HCT116 (cell line): ENCODE results near the gene CYBRD1. TPM values are rescaled to one million over a fixed set of nuclear protein-coding genes. Genes with fewer than 3 reads are reported as not detected.

Experiments
- ATAC-seq: fragments of 200-7000 bp; cut with Tn5 transposase; 2 replicates; pipeline ENCODE4 v1.9.1; 2020; ENCODE audit warnings: mild to moderate bottlenecking, moderate library complexity
- BruUV-seq: library from RNA; stranded (reverse); fragments of 400-500 nt; replicated peaks from 2 replicates; lab custom pipeline; 2021; lab: Mats Ljungman, UMichigan
- CTCF ChIA-PET: fragments of 300-600 bp; sonication (Branson Sonifier 250); formaldehyde crosslinking; loops from one replicate; lab custom pipeline; 2021; ENCODE audit warnings: antibody characterized with exemption; lab: Charles Lee
- POLR2A ChIA-PET: fragments of 300-600, 350-600 bp; sonication (Branson Sonifier 250); formaldehyde crosslinking; loops from one replicate; lab custom pipeline; 2021; ENCODE audit warnings: antibody characterized with exemption; lab: Charles Lee
- RAD21 ChIA-PET, 2 experiments: fragments of 300-600 bp; sonication (Branson Sonifier 250); formaldehyde crosslinking; loops; one replicate each; lab custom pipeline; 2023; ENCODE audit warnings: low total read pairs in 2 of 2; ENCODE audit not compliant: uncharacterized antibody in 2 of 2, unreplicated experiment in 2 of 2, low non-redundant PET in 1 of 2; lab: Charles Lee
- DNase-seq: peaks from one replicate; pipeline ENCODE4 v3.0.0-alpha.2; 2010; ENCODE audit warnings: low read depth, low spot score
- H2AFZ ChIP-seq: fragments of 200-600 bp; shearing (Covaris generic), sonication (generic); 2 replicates; pipeline ENCODE4 v1.6.1; 2017; ENCODE audit warnings: low read depth, mixed run types, mixed read lengths, antibody characterized with exemption, low read length; ENCODE audit not compliant: poor library complexity, severe bottlenecking
- H3K27ac ChIP-seq: 2 replicates; pipeline ENCODE4 v1.5.1; 2012; ENCODE audit warnings: low read depth, low read length
- H3K27me3 ChIP-seq: fragments of 200-600 bp; sonication (generic); 2 replicates; pipeline ENCODE4 v1.6.1; 2016; ENCODE audit warnings: mixed run types, low read length, mixed read lengths; ENCODE audit not compliant: insufficient read depth
- H3K36me3 ChIP-seq, 2 experiments: fragments of 200-500 bp in 1 of 2; fragments of 200-600 bp in 1 of 2; sonication (Bioruptor generic) in 1 of 2; sonication (generic) in 1 of 2; 2 replicates each; pipeline versions ENCODE4 v1.5.1 to v1.6.1; 2014 to 2016; ENCODE audit warnings: low read length in 2 of 2, inconsistent platforms in 1 of 2, mixed read lengths in 1 of 2, mixed run types in 1 of 2; ENCODE audit not compliant: insufficient read depth in 2 of 2, control insufficient read depth in 1 of 2
- H3K4me1 ChIP-seq, 2 experiments: fragments of 200-600 bp in 1 of 2; sonication (generic) in 1 of 2; 2 replicates each; pipeline versions ENCODE4 v1.5.1 to v1.6.1; 2012 to 2017; ENCODE audit warnings: low read length in 2 of 2, inconsistent platforms in 1 of 2, mild to moderate bottlenecking in 1 of 2, mixed read lengths in 1 of 2, mixed run types in 1 of 2, moderate library complexity in 1 of 2; ENCODE audit not compliant: insufficient read depth in 2 of 2, control insufficient read depth in 1 of 2
- H3K4me2 ChIP-seq: fragments of 200-600 bp; sonication (generic); 2 replicates; pipeline ENCODE4 v1.6.1; 2017; ENCODE audit warnings: mixed run types, low read length, mixed read lengths
- H3K4me3 ChIP-seq, 2 experiments: fragments of 200-600 bp in 1 of 2; sonication (generic) in 1 of 2; replicated peaks in 1 of 2; 2 replicates each; pipeline ENCODE4 v1.5.1; 2011 to 2016; ENCODE audit warnings: low read length in 2 of 2, control low read depth in 1 of 2, low read depth in 1 of 2, mild to moderate bottlenecking in 1 of 2, mixed read lengths in 1 of 2, mixed run types in 1 of 2
- H3K79me2 ChIP-seq: fragments of 200-600 bp; sonication (generic); 2 replicates; pipeline ENCODE4 v1.6.1; 2017; ENCODE audit warnings: mild to moderate bottlenecking, mixed run types, low read length, moderate library complexity, mixed read lengths; ENCODE audit not compliant: insufficient read depth
- H3K9ac ChIP-seq: fragments of 200-600 bp; sonication (generic); 2 replicates; pipeline ENCODE4 v1.6.1; 2016; ENCODE audit warnings: low read length, mixed read lengths
- H3K9me2 ChIP-seq: fragments of 200-600 bp; sonication (generic), shearing (Covaris generic); 2 replicates; pipeline ENCODE4 v1.6.1; 2017; ENCODE audit warnings: mixed run types, mild to moderate bottlenecking, moderate library complexity; ENCODE audit not compliant: insufficient read depth
- H3K9me3 ChIP-seq, 2 experiments: fragments of 200-500 bp in 1 of 2; fragments of 200-600 bp in 1 of 2; sonication (Bioruptor generic) in 1 of 2; sonication (generic) in 1 of 2; 2 replicates each; pipeline ENCODE4 v1.6.1; 2014 to 2017; ENCODE audit warnings: low read length in 2 of 2, mixed read lengths in 2 of 2, inconsistent platforms in 1 of 2, low read depth in 1 of 2, mild to moderate bottlenecking in 1 of 2, mixed run types in 1 of 2, moderate library complexity in 1 of 2; ENCODE audit not compliant: control insufficient read depth in 1 of 2, insufficient read depth in 1 of 2
- H4K20me1 ChIP-seq: fragments of 200-600 bp; sonication (generic), shearing (Covaris generic); 2 replicates; pipeline ENCODE4 v1.6.1; 2017; ENCODE audit warnings: mixed run types, mild to moderate bottlenecking, moderate library complexity; ENCODE audit not compliant: insufficient read depth
- ATF3 ChIP-seq: IDR thresholded peaks from 2 replicates; pipeline ENCODE4 v1.6.1; 2012
- CTCF ChIP-seq, 3 experiments: fragments of 200-600 bp in 1 of 3; sonication (generic) in 1 of 3; IDR thresholded peaks in 2 of 3; conservative IDR thresholded peaks in 1 of 3; 2 replicates each; pipeline ENCODE4 v1.5.1; 2012 to 2017; ENCODE audit warnings: low read depth in 2 of 3, low read length in 2 of 3, antibody characterized with exemption in 1 of 3, borderline replicate concordance in 1 of 3, control low read depth in 1 of 3, mild to moderate bottlenecking in 1 of 3, mixed read lengths in 1 of 3, mixed run types in 1 of 3, moderate library complexity in 1 of 3; ENCODE audit not compliant: insufficient read depth in 1 of 3
- ELF1 ChIP-seq: IDR thresholded peaks from 2 replicates; pipeline ENCODE4 v1.6.1; 2012; ENCODE audit warnings: low read depth, borderline replicate concordance
- POLR2A ChIP-seq: IDR thresholded peaks from 2 replicates; pipeline ENCODE4 v1.7.0; 2011; ENCODE audit warnings: borderline replicate concordance; ENCODE audit not compliant: insufficient read depth, insufficient read length; ENCODE audit errors: extremely low read depth
- SP1 ChIP-seq: IDR thresholded peaks from 2 replicates; pipeline ENCODE4 v1.6.1; 2012; ENCODE audit warnings: low read depth
- SRF ChIP-seq: IDR thresholded peaks from 2 replicates; pipeline ENCODE4 v1.6.1; 2012; ENCODE audit warnings: low read depth
- TCF7L2 ChIP-seq: IDR thresholded peaks from 2 replicates; pipeline ENCODE4 v1.7.0; 2011; ENCODE audit warnings: borderline replicate concordance, inconsistent platforms; ENCODE audit not compliant: insufficient read depth, insufficient read length; ENCODE audit errors: extremely low read depth
- YY1 ChIP-seq: IDR thresholded peaks from 2 replicates; pipeline ENCODE4 v1.6.1; 2011; ENCODE audit warnings: low read length, low read depth, moderate library complexity, mild to moderate bottlenecking; ENCODE audit not compliant: insufficient replicate concordance; ENCODE audit errors: extremely low read depth
- intact Hi-C: fragments of 100-400 bp; cut with micrococcal nuclease; formaldehyde crosslinking; loops from 2 replicates; pipeline ENCODE4 v1.10.0; 2022
- total RNA-seq: library from RNA; stranded (reverse); gene quantifications from one replicate; pipeline ENCODE4 v1.2.1, GENCODE V29; 2021; ENCODE audit not compliant: unreplicated experiment

CYBRD1 gene
- total RNA-seq, 1 experiment from 2014 or later: 14.9 TPM

GRCh38 chr2:171547720-171548119 lies 25.4 kb downstream of the CYBRD1 start:
- Histone ChIP-seq H4K20me1 (no peaks in the 10 kb centered on the region), H3K9me2 (no peaks in the 10 kb centered on the region), H3K4me2 (no peak overlapping the region), H3K4me1 (no peaks in the 10 kb centered on the region), H3K27me3 (no peaks in the 10 kb centered on the region), H3K79me2 (no peaks in the 10 kb centered on the region), H3K9me3 (no peaks in the 10 kb centered on the region), H3K4me3 (no peak overlapping the region), H3K9ac (no peak overlapping the region), H3K36me3 (no peaks in the 10 kb centered on the region), H3K27ac (no peak overlapping the region), H2AFZ (no peak overlapping the region)
- intact Hi-C loops: no loop called here
- ChIA-PET POLR2A (no interaction called here), RAD21 (no interaction called here), CTCF (interaction anchor here (1.1 kb wide), 1 partner anchor 14 kb away, joined by 4 read pairs; no protein-coding TSS in a partner anchor)
- ATAC-seq (no peak), DNase-seq (no peak)
- no TSS peak for BruUV-seq
- TF ChIP-seq CTCF (IDR thresholded peaks at IDR 0.05 in 2 of 3, conservative IDR thresholded peaks at IDR 0.05 in 1 of 3; ENCODE audit: borderline replicate concordance in 1 of 3, insufficient read depth in 1 of 3, low read depth in 2 of 3, low read length in 2 of 3): no peak
- no peak for TF ChIP-seq SRF
- no peak for TF ChIP-seq TCF7L2
- no peak for TF ChIP-seq SP1
- no peak for TF ChIP-seq ELF1
- no peak for TF ChIP-seq YY1
- no peak for TF ChIP-seq ATF3
- no peak for TF ChIP-seq POLR2A
